GM19455 (cell line): ENCODE data around the gene RAP1GAP.

Source experiments
- ATAC-seq: cut with Tn5 transposase; IDR thresholded peaks from one replicate; pipeline ENCODE4 v1.9.1; 2021; ENCODE audit not compliant: unreplicated experiment

RAP1GAP gene

GRCh38 chr1:21594935-21595897 lies 73.9 kb downstream of the RAP1GAP start:
- no peak for ATAC-seq

- no peak for ATAC-seq
Observed at GRCh38 chr1:21594501-21594900, 74.7 kb downstream of the RAP1GAP start.

- ATAC-seq = no peak
Observed at GRCh38 chr1:21593231-21593630, 75.9 kb downstream of the RAP1GAP start.

- ATAC-seq = no peak
Observed at GRCh38 chr1:21592086-21592865, 76.9 kb downstream of the RAP1GAP start.

GRCh38 chr1:21590934-21591333 lies 78.2 kb downstream of the RAP1GAP start:
- no peak for ATAC-seq

- ATAC-seq = no peak
Observed at GRCh38 chr1:21590126-21590880, 78.9 kb downstream of the RAP1GAP start.

GRCh38 chr1:21589618-21590017 lies 79.5 kb downstream of the RAP1GAP start:
- ATAC-seq = no peak

GRCh38 chr1:21587602-21587953 lies 81.6 kb downstream of the RAP1GAP start:
- no peak for ATAC-seq

GRCh38 chr1:21586846-21587601 lies 82.1 kb downstream of the RAP1GAP start:
- ATAC-seq = no peak

- no peak for ATAC-seq
Observed at GRCh38 chr1:21586222-21586621, 82.9 kb downstream of the RAP1GAP start.

GRCh38 chr1:21585037-21585436 lies 84.1 kb downstream of the RAP1GAP start:
- no peak for ATAC-seq

GRCh38 chr1:21584096-21584495 lies 85.1 kb downstream of the RAP1GAP start:
- ATAC-seq = no peak

- ATAC-seq = no peak
Observed at GRCh38 chr1:21579791-21580190, 89.4 kb downstream of the RAP1GAP start.

GRCh38 chr1:21577933-21578332 lies 91.2 kb downstream of the RAP1GAP start:
- no peak for ATAC-seq

- no peak for ATAC-seq
Observed at GRCh38 chr1:21577324-21577723, 91.8 kb downstream of the RAP1GAP start.

GRCh38 chr1:21576798-21577187 lies 92.4 kb downstream of the RAP1GAP start:
- no peak for ATAC-seq

GRCh38 chr1:21576031-21576797 lies 92.9 kb downstream of the RAP1GAP start:
- ATAC-seq = no peak

- ATAC-seq = no peak
Observed at GRCh38 chr1:21575351-21575942, 93.7 kb downstream of the RAP1GAP start.

- ATAC-seq = no peak
Observed at GRCh38 chr1:21574466-21575151, 94.5 kb downstream of the RAP1GAP start.
